HL-60 (cell line): ENCODE data around the gene GMDS.

ENCODE experiments used
- POLR2AphosphoS5 ChIP-seq: IDR thresholded peaks from 2 replicates; pipeline ENCODE4 v1.6.1; 2012; ENCODE audit warnings: low read depth
- SPI1 ChIP-seq: IDR thresholded peaks from 2 replicates; pipeline ENCODE4 v1.6.1; 2012; ENCODE audit warnings: low read depth, mild to moderate bottlenecking, borderline replicate concordance
- TF ChIP-seq, protein P1 (sequence below): IDR thresholded peaks from one replicate; pipeline ENCODE4 v1.5.1; 2011; ENCODE audit warnings: low read length, control low read depth, inconsistent platforms; ENCODE audit not compliant: insufficient read depth
- TF ChIP-seq, protein P2 (sequence below): IDR thresholded peaks from 2 replicates; pipeline ENCODE4 v1.6.1; 2012; ENCODE audit warnings: low read depth; ENCODE audit not compliant: insufficient replicate concordance

DNA sequence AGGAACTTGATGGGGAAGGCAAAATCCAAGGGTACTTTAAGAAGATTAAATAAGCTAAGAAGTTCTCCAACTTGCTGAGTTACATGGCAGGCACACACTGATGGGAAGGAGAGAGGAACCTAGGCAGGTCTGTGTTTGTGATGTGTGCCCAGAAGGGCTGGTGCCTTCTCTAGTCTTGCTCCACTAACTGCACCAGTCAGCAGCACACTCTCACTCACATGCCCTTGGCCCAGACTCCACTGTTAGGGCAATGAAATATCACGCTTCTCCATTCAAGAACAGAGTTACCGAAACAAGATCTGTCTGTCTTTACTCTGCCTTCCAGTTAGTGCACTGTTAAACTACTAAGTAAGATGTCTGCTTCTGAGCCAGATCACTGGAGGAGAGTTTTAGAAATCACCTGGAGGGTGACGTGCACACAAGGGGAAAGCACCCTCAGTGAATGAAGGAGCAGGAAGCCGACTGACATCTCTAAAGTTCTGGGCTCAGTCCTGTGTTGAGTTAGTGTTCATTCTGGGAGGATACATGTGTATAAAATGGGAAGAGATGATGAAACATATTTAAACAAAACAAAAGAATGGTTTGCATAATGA is 384.6 kb downstream of the GMDS start:
- TF ChIP-seq, protein P1, sequence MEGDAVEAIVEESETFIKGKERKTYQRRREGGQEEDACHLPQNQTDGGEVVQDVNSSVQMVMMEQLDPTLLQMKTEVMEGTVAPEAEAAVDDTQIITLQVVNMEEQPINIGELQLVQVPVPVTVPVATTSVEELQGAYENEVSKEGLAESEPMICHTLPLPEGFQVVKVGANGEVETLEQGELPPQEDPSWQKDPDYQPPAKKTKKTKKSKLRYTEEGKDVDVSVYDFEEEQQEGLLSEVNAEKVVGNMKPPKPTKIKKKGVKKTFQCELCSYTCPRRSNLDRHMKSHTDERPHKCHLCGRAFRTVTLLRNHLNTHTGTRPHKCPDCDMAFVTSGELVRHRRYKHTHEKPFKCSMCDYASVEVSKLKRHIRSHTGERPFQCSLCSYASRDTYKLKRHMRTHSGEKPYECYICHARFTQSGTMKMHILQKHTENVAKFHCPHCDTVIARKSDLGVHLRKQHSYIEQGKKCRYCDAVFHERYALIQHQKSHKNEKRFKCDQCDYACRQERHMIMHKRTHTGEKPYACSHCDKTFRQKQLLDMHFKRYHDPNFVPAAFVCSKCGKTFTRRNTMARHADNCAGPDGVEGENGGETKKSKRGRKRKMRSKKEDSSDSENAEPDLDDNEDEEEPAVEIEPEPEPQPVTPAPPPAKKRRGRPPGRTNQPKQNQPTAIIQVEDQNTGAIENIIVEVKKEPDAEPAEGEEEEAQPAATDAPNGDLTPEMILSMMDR: no peak
- no peak for TF ChIP-seq POLR2AphosphoS5
- TF ChIP-seq, protein P2, sequence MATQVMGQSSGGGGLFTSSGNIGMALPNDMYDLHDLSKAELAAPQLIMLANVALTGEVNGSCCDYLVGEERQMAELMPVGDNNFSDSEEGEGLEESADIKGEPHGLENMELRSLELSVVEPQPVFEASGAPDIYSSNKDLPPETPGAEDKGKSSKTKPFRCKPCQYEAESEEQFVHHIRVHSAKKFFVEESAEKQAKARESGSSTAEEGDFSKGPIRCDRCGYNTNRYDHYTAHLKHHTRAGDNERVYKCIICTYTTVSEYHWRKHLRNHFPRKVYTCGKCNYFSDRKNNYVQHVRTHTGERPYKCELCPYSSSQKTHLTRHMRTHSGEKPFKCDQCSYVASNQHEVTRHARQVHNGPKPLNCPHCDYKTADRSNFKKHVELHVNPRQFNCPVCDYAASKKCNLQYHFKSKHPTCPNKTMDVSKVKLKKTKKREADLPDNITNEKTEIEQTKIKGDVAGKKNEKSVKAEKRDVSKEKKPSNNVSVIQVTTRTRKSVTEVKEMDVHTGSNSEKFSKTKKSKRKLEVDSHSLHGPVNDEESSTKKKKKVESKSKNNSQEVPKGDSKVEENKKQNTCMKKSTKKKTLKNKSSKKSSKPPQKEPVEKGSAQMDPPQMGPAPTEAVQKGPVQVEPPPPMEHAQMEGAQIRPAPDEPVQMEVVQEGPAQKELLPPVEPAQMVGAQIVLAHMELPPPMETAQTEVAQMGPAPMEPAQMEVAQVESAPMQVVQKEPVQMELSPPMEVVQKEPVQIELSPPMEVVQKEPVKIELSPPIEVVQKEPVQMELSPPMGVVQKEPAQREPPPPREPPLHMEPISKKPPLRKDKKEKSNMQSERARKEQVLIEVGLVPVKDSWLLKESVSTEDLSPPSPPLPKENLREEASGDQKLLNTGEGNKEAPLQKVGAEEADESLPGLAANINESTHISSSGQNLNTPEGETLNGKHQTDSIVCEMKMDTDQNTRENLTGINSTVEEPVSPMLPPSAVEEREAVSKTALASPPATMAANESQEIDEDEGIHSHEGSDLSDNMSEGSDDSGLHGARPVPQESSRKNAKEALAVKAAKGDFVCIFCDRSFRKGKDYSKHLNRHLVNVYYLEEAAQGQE: no peak
- TF ChIP-seq SPI1: no peak
